ENCODE results near the gene TBL1X.

- TF ChIP-seq CTCF (IDR thresholded peaks at IDR 0.05; ENCODE audit: insufficient read depth, low read depth, low read length) (no peak), EZH2 (IDR thresholded peaks at IDR 0.05; ENCODE audit: insufficient read depth, low read length) (no peak)
Observed at GRCh38 chrX:9596837-9597236, 132.0 kb downstream of the TBL1X start.

Data from astrocyte (in vitro differentiated cells and primary cell).